IMR-90 (cell line): ENCODE data around the gene FANK1. TPM values are rescaled to one million over a fixed set of nuclear protein-coding genes. Genes with fewer than 3 reads are reported as not detected.

Experiments
- ATAC-seq: fragments of 200-7000 bp; cut with Tn5 transposase; 2 replicates; pipeline ENCODE4 v1.9.1; 2020; ENCODE audit warnings: low read depth, mild to moderate bottlenecking, moderate library complexity
- BruUV-seq: library from RNA; stranded (reverse); fragments of 400-500 nt; replicated peaks from 2 replicates; lab custom pipeline; 2021; lab: Mats Ljungman, UMichigan
- CTCF ChIA-PET: fragments of 300-600 bp; formaldehyde crosslinking; extraction: SDS; loops from one replicate; lab custom pipeline; 2021; ENCODE audit warnings: antibody characterized with exemption; lab: Yijun Ruan, JAX
- POLR2A ChIA-PET: fragments of 300-600 bp; sonication (Branson Sonifier 250); formaldehyde crosslinking; loops from one replicate; lab custom pipeline; 2022; ENCODE audit warnings: antibody characterized with exemption; ENCODE audit not compliant: unreplicated experiment; lab: Charles Lee
- DNase-seq: peaks from one replicate; pipeline ENCODE4 v3.0.0; 2013
- H2AFZ ChIP-seq: replicated peaks from 2 replicates; pipeline ENCODE3; 2013; ENCODE audit warnings: low read length, mild to moderate bottlenecking; ENCODE audit not compliant: poor library complexity
- H2AK5ac ChIP-seq: 2 replicates; pipeline ENCODE4 v1.6.1; 2013; ENCODE audit warnings: low read depth, low read length, inconsistent platforms
- H2AK9ac ChIP-seq: replicated peaks from 2 replicates; pipeline ENCODE3; 2013; ENCODE audit warnings: mild to moderate bottlenecking, low read depth, low read length, moderate library complexity; ENCODE audit not compliant: poor library complexity
- H2BK120ac ChIP-seq: 2 replicates; pipeline ENCODE4 v1.6.1; 2013; ENCODE audit warnings: low read depth, low read length, inconsistent platforms
- H2BK15ac ChIP-seq: 3 replicates; pipeline ENCODE4 v1.6.1; 2013; ENCODE audit warnings: low read depth, low read length, inconsistent platforms
- H2BK20ac ChIP-seq: 2 replicates; pipeline ENCODE4 v1.6.1; 2013; ENCODE audit warnings: low read depth, mild to moderate bottlenecking, inconsistent platforms, low read length, moderate library complexity
- H2BK5ac ChIP-seq: 2 replicates; pipeline ENCODE4 v1.6.1; 2013; ENCODE audit warnings: mild to moderate bottlenecking, low read depth, low read length, inconsistent platforms; ENCODE audit not compliant: poor library complexity, severe bottlenecking
- H3K14ac ChIP-seq: replicated peaks from 2 replicates; pipeline ENCODE4 v1.6.1; 2013; ENCODE audit warnings: low read depth, low read length, inconsistent platforms
- H3K18ac ChIP-seq: 2 replicates; pipeline ENCODE4 v1.6.1; 2013; ENCODE audit warnings: low read depth, low read length, control low read depth
- H3K23ac ChIP-seq: 2 replicates; pipeline ENCODE4 v1.6.1; 2013; ENCODE audit warnings: low read depth, low read length, inconsistent platforms
- H3K27ac ChIP-seq: 2 replicates; pipeline ENCODE4 v1.5.1; 2013; ENCODE audit warnings: mild to moderate bottlenecking, control low read depth, low read length; ENCODE audit not compliant: insufficient read depth
- H3K27me3 ChIP-seq: 2 replicates; pipeline ENCODE4 v1.6.1; 2013; ENCODE audit warnings: low read length; ENCODE audit not compliant: control insufficient read depth, insufficient read depth
- H3K36me3 ChIP-seq: 2 replicates; pipeline ENCODE4 v1.6.1; 2013; ENCODE audit warnings: low read length, mixed read lengths; ENCODE audit not compliant: control insufficient read depth, insufficient read depth
- H3K4ac ChIP-seq: 2 replicates; pipeline ENCODE4 v1.6.1; 2013; ENCODE audit warnings: low read depth, low read length, inconsistent platforms
- H3K4me1 ChIP-seq: 2 replicates; pipeline ENCODE4 v1.6.1; 2013; ENCODE audit warnings: low read length, mixed read lengths; ENCODE audit not compliant: control insufficient read depth, insufficient read depth
- H3K4me2 ChIP-seq: 2 replicates; pipeline ENCODE4 v1.6.1; 2013; ENCODE audit warnings: low read depth, mild to moderate bottlenecking, control low read depth, low read length, moderate library complexity
- H3K4me3 ChIP-seq: 2 replicates; pipeline ENCODE4 v1.5.1; 2013; ENCODE audit warnings: low read depth, mild to moderate bottlenecking, control low read depth, low read length, moderate library complexity; ENCODE audit not compliant: insufficient read depth
- H3K56ac ChIP-seq: 2 replicates; pipeline ENCODE4 v1.6.1; 2013; ENCODE audit warnings: low read length, inconsistent platforms; ENCODE audit not compliant: insufficient read depth; ENCODE audit errors: extremely low read depth
- H3K79me1 ChIP-seq, 2 experiments: 2 replicates each; pipeline ENCODE4 v1.6.1; 2013; ENCODE audit warnings: low read length in 2 of 2, inconsistent platforms in 1 of 2, low read depth in 1 of 2
- H3K9ac ChIP-seq: 2 replicates; pipeline ENCODE4 v1.6.1; 2013; ENCODE audit warnings: low read depth, low read length, control low read depth
- H3K9me1 ChIP-seq: 2 replicates; pipeline ENCODE4 v1.6.1; 2013; ENCODE audit warnings: low read length, inconsistent platforms; ENCODE audit not compliant: insufficient read depth
- H3K9me3 ChIP-seq: 2 replicates; pipeline ENCODE4 v1.6.1; 2013; ENCODE audit warnings: low read length; ENCODE audit not compliant: control insufficient read depth, insufficient read depth
- H4K20me1 ChIP-seq: 2 replicates; pipeline ENCODE4 v1.6.1; 2013; ENCODE audit warnings: low read length, inconsistent platforms; ENCODE audit not compliant: insufficient read depth
- H4K5ac ChIP-seq: 2 replicates; pipeline ENCODE4 v1.6.1; 2013; ENCODE audit warnings: mild to moderate bottlenecking, low read depth, low read length, control low read depth
- H4K8ac ChIP-seq, 2 experiments: 2 replicates each; pipeline ENCODE4 v1.6.1; 2013; ENCODE audit warnings: low read depth in 2 of 2, low read length in 2 of 2, control low read depth in 1 of 2, inconsistent platforms in 1 of 2
- H4K91ac ChIP-seq: 2 replicates; pipeline ENCODE4 v1.6.1; 2013; ENCODE audit warnings: low read depth, low read length, inconsistent platforms; ENCODE audit not compliant: insufficient read depth
- BHLHE40 ChIP-seq: fragments of 150-350 bp; IDR thresholded peaks from 2 replicates; pipeline ENCODE4 v1.6.1; 2016; ENCODE audit warnings: mild to moderate bottlenecking, low read depth, low read length
- CEBPB ChIP-seq: IDR thresholded peaks from 2 replicates; pipeline ENCODE4 v1.6.1; 2012; ENCODE audit warnings: low read depth, low read length, improper control_type of control experiment
- CHD1 ChIP-seq: IDR thresholded peaks from 2 replicates; pipeline ENCODE4 v1.6.1; 2012; ENCODE audit warnings: low read depth, low read length, improper control_type of control experiment
- CTCF ChIP-seq: conservative IDR thresholded peaks from 2 replicates; pipeline ENCODE4 v1.5.1; 2012; ENCODE audit warnings: mild to moderate bottlenecking, low read depth, low read length, improper control_type of control experiment
- ELK1 ChIP-seq: fragments of 150-350 bp; IDR thresholded peaks from 2 replicates; pipeline ENCODE4 v1.6.1; 2016; ENCODE audit warnings: low read depth, mild to moderate bottlenecking, low read length, moderate library complexity, borderline replicate concordance
- FOS ChIP-seq: fragments of 150-350 bp; IDR thresholded peaks from 2 replicates; pipeline ENCODE4 v1.6.1; 2016; ENCODE audit warnings: low read depth, low read length
- MAFK ChIP-seq: IDR thresholded peaks from 2 replicates; pipeline ENCODE4 v1.6.1; 2012; ENCODE audit warnings: low read depth, low read length, improper control_type of control experiment
- MAZ ChIP-seq: IDR thresholded peaks from 2 replicates; pipeline ENCODE4 v1.6.1; 2012; ENCODE audit warnings: low read depth, mild to moderate bottlenecking, low read length, improper control_type of control experiment, moderate library complexity, borderline replicate concordance
- MXI1 ChIP-seq: IDR thresholded peaks from 2 replicates; pipeline ENCODE4 v1.6.1; 2012; ENCODE audit warnings: low read depth, mild to moderate bottlenecking, low read length, moderate library complexity, borderline replicate concordance
- NFE2L2 ChIP-seq: fragments of 150-350 bp; IDR thresholded peaks from 2 replicates; pipeline ENCODE4 v1.6.1; 2016; ENCODE audit warnings: low read depth, mild to moderate bottlenecking, low read length
- POLR2A ChIP-seq: IDR thresholded peaks from 2 replicates; pipeline ENCODE4 v1.6.1; 2012; ENCODE audit warnings: mild to moderate bottlenecking, low read depth, low read length
- RAD21 ChIP-seq: IDR thresholded peaks from 2 replicates; pipeline ENCODE4 v1.6.1; 2012; ENCODE audit warnings: low read length, improper control_type of control experiment
- RCOR1 ChIP-seq: IDR thresholded peaks from 2 replicates; pipeline ENCODE4 v1.6.1; 2012; ENCODE audit warnings: mild to moderate bottlenecking, low read length, improper control_type of control experiment; ENCODE audit not compliant: insufficient replicate concordance
- RFX5 ChIP-seq: IDR thresholded peaks from 2 replicates; pipeline ENCODE4 v1.8.0; 2012; ENCODE audit warnings: low read depth, mild to moderate bottlenecking, low read length, moderate library complexity
- SMC3 ChIP-seq: fragments of 150-350 bp; IDR thresholded peaks from 2 replicates; pipeline ENCODE4 v1.6.1; 2016; ENCODE audit warnings: low read depth, mild to moderate bottlenecking, antibody characterized with exemption, low read length, moderate library complexity
- USF2 ChIP-seq: fragments of 150-350 bp; IDR thresholded peaks from 2 replicates; pipeline ENCODE4 v1.6.1; 2017; ENCODE audit warnings: mild to moderate bottlenecking, antibody characterized with exemption, low read length, low read depth
- WGBS, 2 experiments: methylation state at CpG; one replicate each; pipeline versions ENCODE4 v1.1.5 to v1.1.7; 2013; ENCODE audit warnings: missing lambda C conversion rate in 2 of 2; ENCODE audit not compliant: insufficient read length in 1 of 2; ENCODE audit errors: extremely low coverage in 2 of 2; 5-methylcytosine and 5-hydroxymethylcytosine counted together
- dilution Hi-C: fragments of 300-500 bp; cut with HindIII; formaldehyde crosslinking; loops from one replicate; pipeline ENCODE4 v1.14.3; 2018; ENCODE audit warnings: low sequenced_read_pairs; ENCODE audit not compliant: unreplicated experiment
- in situ Hi-C: fragments of 300-500 bp; cut with MboI; formaldehyde crosslinking; loops from 3 replicates; pipeline ENCODE4 v1.14.3; 2019; ENCODE audit warnings: low sequenced_read_pairs, inconsistent platforms, mixed read lengths
- intact Hi-C: fragments of 100-400 bp; cut with micrococcal nuclease; formaldehyde crosslinking; loops from 2 replicates; pipeline ENCODE4 v1.10.0; 2022
- polyA plus RNA-seq, 3 experiments: library from polyadenylated mRNA; depleted of rRNA; stranded (reverse); fragments of >200 nt; gene quantifications; 2 replicates each; pipeline ENCODE4 v1.2.3, GENCODE V29; 2012; ENCODE audit warnings: low replicate concordance in 1 of 3
- total RNA-seq: library from RNA; depleted of rRNA; stranded (reverse); fragments of >200 nt; gene quantifications from 2 replicates; pipeline ENCODE4 v1.2.3, GENCODE V29; 2012

Gene FANK1
- total and polyA plus RNA-seq, 2 of the 4 experiments (the other 2 are of a cell fraction) = 0.90 to 2.2 TPM

- BruUV-seq = no TSS peak
- H4K20me1 ChIP-seq = peaks cover 10% of the 10 kb centered on the region
- H3K4me3 ChIP-seq = no peak overlapping the region
- no peak overlapping the region for H4K8ac ChIP-seq
- peaks cover 15 to 21% of the 10 kb centered on the region in 2 experiments for H3K79me1 ChIP-seq
- dilution Hi-C loops (no loop called here), intact Hi-C loops (no loop called here), in situ Hi-C loops (no loop called here)
- H3K27me3 ChIP-seq = no peaks in the 10 kb centered on the region
- H3K4me1 ChIP-seq = peaks cover 12% of the 10 kb centered on the region
- no peak overlapping the region for H2AFZ ChIP-seq
- DNase-seq (peak; percentile 62), ATAC-seq (no peak)
- no peak for TF ChIP-seq CEBPB
- no peak for TF ChIP-seq MXI1
- TF ChIP-seq BHLHE40 = no peak
- TF ChIP-seq RAD21 = no peak
- TF ChIP-seq CTCF = no peak
- TF ChIP-seq USF2 = no peak
- no peak for TF ChIP-seq SMC3
- no peak for TF ChIP-seq MAZ
- TF ChIP-seq CHD1 = no peak
- TF ChIP-seq ELK1 = no peak
- no peak for TF ChIP-seq RCOR1
- no peak for TF ChIP-seq RFX5
- no peak for TF ChIP-seq FOS
- TF ChIP-seq MAFK = no peak
- TF ChIP-seq NFE2L2 = no peak
- no peak for TF ChIP-seq POLR2A
- H3K14ac ChIP-seq = no peak overlapping the region
- no peak overlapping the region for H3K27ac ChIP-seq
- H3K36me3 ChIP-seq = peaks cover 3% of the 10 kb centered on the region; the same call in 1 of the 2 replicates
- H4K91ac ChIP-seq = no peak overlapping the region
- H3K9me1 ChIP-seq = peaks cover 7% of the 10 kb centered on the region; the same call in 1 of the 2 replicates
- no peak overlapping the region for H2BK15ac ChIP-seq
- no peak overlapping the region for H2BK5ac ChIP-seq
- CTCF ChIA-PET = no interaction called here
- H3K4ac ChIP-seq = no peak overlapping the region
- no peak overlapping the region for H3K18ac ChIP-seq
- H3K9ac ChIP-seq = no peak overlapping the region
- no peak overlapping the region for H4K5ac ChIP-seq
- no peak overlapping the region for H2AK9ac ChIP-seq
- H3K56ac ChIP-seq = no peak overlapping the region
- H3K23ac ChIP-seq = no peak overlapping the region
- H2BK120ac ChIP-seq = no peak overlapping the region
- POLR2A ChIA-PET = interaction anchor here (1.0 kb wide), 1 partner anchor 15 kb away, joined by 3 read pairs; no protein-coding TSS in a partner anchor
- no peak overlapping the region for H2AK5ac ChIP-seq
- H3K4me2 ChIP-seq = no peak overlapping the region
- no CpG with 5 or more reads among the region's 1 CpG for WGBS, 2 experiments
- H2BK20ac ChIP-seq = no peak overlapping the region
- no peaks in the 10 kb centered on the region for H3K9me3 ChIP-seq
Observed at GRCh38 chr10:125882596-125882995, 13.8 kb upstream of the FANK1 start.
